Left renal pelvis (tissue), 4 donors: ENCODE data around the gene KBTBD13. TPM values are rescaled to one million over a fixed set of nuclear protein-coding genes. Genes with fewer than 3 reads are reported as not detected.
"Not testable (repeated sequence)": the region's sequence is repeated elsewhere in the genome, so short reads cannot be mapped to it uniquely, and the experiment has no call there.

Source experiments
- DNase-seq, 4 donors: peaks; one replicate each; pipeline ENCODE4 v3.0.0-alpha.2; 2013; ENCODE audit warnings: low read depth in 4 of 4, low spot score in 3 of 4
- polyA plus RNA-seq, 4 donors: library from polyadenylated mRNA; unstranded; fragments of 120-200 nt; gene quantifications; one replicate each; pipeline ENCODE4 v1.2.1, GENCODE V29; 2013; ENCODE audit not compliant: insufficient read length in 4 of 4

Gene KBTBD13
- polyA plus RNA-seq, 4 donors, result 0.05 TPM; not detected in 3

DNA sequence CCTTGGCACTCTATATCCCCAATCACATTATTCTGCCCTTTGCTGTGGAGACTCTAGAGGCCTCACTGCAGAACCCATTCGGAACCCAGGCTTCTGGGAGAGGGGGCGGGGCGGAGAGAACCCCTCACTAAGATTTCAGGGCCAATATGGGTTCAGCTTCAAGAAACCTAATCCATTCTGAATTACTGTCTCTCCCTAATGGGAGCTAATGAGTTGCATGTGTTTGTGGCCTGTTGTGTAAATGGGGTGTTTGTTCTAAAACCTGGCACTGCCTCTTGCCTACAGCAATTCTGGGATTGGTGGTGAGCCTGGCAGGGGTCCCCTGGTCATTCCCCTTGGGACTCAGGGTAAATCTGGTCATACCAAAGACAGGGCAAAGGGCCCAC lies 8.2 kb upstream of the KBTBD13 start:
- no peak for DNase-seq

DNA sequence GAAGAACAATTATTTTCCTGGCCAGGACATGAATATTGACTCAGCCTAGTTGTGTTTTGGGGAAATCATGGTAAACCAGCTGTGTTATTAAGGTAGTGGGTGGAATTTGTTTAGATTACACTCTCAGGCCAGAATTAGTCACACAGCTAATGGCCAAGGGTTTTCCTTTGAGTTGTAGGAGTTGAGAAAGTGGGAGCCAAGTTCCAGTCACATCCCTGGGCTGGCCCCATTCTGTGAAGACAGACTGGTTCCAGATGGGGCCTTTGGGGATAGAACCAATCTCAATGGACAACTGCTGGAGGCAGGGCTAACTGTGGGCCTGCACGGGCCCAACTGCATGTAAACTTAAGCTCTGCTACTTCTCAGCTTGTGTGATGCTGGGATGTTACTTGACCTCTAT lies 7.4 kb upstream of the KBTBD13 start:
- no peak for DNase-seq

DNA sequence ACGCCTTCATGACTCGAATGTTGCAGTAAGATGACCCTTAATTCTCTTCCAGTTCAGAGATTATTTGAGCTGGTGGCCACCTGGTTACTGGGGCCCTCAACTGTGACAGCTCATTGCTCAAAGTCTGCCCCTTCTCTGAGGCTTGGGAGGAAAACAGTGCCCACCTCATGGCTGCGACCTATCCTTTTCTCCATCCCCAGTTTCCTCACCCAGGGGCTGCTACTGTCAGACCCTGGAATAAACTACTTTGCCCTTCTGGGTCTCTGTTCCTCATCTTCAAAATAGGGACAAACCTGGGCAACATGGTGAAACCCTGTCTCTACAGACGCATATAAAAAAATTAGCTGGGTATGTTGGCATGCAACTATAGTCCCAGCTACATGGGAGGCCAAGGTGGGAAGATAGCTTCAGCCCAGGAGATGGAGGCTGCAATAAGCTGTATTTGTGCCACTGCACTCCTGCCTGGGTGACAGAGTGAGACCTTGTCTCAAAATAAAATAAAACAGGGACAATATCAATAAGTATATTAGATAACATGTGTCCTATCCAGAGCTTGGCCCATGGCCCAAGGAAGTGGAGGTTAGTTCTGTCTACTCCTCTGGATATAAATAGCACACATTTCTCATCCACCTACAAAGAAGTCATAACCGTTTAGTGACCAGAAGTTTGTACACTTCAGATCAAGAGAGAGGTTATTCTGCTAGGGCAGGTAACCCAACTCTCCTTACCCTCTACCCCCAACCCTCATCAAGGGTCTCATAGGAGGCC lies 6.6 kb upstream of the KBTBD13 start:
- no peak for DNase-seq

DNA sequence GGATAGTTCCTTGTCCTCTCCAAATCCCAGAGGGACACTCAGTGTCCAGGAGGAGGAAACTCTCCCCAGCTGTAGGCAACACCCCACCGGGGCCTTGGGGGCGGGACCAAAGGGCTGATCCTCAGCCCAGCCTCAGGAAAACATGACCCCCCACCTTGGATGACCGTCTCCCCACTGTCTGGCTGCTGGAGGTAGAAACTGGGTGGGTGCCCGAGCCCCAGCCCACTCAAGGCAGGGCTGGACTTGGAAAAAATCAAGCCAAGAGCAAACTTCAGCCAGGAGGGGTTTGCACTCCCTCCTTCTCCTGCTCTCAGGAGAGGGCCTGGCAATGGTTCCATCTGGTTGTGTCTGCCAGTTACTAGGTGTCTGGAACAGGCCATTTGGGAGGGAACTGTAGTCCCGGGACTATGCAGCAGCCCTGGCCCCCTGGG lies 5.2 kb upstream of the KBTBD13 start:
- no peak for DNase-seq

DNA sequence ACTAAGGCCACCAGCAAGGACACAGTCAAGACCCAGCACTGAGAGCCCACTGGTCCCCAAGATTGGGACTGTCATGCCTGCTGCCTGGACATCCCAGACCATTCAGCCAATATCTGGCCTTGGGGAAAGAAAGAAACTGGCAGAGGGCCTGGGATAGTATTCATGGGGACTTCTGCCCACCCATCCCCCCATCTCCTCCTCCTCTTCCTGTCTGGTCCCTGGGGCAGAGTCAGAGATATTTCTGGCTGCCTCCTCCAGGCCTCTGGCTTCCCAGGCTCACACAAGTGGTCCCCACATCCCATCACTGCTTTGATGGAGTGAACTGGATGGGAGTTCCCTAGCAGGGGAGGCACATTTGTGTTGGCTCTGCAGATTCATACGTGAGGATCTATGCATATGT lies 4.5 kb upstream of the KBTBD13 start:
- DNase-seq, result no peak

DNA sequence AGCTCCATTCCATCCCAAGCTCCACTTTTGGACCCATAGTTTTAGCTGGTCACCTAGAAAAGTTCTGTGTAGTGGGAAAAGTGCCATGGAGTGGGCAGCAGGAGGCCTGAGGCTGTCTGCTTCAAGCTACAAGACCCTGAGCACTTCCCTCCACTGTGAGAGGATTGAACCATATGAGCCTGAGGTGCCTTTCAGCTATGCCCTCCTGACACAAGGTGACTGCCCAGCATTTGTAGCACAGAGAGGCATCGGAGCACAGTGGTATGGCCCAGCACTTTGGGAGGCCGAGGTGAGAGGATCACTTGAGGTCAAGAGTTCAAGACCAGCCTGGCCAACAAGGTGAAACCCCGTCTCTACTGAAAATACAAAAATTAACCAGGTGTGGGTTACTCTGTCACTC lies 3.9 kb upstream of the KBTBD13 start:
- no peak for DNase-seq

DNA sequence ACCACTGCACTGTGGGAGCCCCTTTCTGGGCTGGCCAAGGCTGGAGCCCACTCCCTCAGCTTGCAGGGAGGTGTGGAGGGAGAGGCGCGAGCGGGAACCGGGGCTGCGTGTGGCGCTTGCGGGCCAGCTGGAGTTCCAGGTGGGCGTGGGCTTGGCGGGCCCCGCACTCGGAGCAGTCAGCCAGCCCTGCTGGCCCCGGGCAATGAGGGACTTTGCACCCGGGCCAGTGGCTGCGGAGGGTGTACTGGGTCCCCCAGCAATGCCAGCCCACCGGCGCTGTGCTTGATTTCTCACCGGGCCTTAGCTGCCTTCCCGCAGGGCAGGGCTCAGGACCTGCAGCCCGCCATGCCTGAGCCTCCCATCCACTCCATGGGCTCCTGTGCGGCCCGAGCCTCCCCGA lies 1.6 kb upstream of the KBTBD13 start:
- not testable (repeated sequence) for DNase-seq

DNA sequence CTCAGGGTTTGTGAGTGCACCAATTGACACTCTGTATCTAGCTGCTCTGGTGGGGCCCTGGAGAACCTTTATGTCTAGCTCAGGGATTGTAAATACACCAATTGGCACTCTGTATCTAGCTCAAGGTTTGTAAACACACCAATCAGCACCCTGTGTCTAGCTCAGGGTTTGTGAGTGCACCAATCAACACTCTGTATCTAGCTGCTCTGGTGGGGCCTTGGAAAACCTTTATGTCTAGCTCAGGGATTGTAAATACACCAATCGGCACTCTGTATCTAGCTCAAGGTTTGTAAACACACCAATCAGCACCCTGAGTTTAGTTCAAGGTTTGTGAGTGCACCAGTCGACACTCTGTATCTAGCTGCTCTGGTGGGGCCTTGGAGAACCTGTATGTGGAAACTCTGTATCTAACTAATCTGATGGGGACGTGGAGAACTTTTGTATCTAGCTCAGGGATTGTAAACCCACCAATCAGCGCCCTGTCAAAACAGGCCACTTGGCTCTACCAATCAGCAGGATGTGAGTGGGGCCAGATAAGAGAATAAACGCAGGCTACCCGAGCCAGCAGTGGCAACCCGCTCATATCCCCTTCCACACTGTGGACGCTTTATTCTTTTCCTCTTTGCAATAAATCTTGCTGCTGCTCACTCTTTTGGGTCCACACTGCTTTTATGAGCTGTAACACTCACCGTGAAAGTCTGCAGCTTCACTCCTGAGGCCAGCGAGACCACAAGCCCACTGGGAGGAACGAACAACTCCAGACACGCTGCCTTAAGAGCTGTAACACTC lies 745 bp upstream of the KBTBD13 start:
- not testable (repeated sequence) for DNase-seq

DNA sequence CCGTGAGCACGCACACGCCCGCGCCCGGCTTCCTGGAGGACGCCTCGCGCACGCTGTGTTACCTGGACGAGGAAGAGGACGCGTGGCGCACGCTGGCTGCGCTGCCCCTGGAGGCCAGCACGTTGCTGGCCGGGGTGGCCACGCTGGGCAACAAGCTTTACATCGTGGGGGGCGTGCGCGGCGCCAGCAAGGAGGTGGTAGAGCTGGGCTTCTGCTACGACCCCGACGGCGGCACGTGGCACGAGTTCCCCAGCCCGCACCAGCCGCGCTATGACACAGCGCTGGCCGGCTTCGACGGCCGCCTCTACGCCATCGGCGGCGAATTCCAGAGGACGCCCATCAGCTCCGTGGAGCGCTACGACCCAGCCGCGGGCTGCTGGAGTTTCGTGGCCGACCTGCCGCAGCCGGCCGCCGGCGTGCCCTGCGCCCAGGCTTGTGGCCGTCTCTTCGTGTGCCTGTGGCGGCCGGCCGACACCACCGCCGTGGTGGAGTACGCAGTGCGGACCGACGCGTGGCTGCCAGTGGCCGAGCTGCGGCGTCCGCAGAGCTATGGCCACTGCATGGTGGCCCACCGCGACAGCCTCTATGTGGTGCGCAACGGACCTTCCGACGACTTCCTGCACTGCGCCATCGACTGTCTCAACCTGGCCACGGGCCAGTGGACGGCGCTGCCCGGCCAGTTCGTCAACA lies 890 bp downstream of the KBTBD13 start:
- DNase-seq, result no peak

DNA sequence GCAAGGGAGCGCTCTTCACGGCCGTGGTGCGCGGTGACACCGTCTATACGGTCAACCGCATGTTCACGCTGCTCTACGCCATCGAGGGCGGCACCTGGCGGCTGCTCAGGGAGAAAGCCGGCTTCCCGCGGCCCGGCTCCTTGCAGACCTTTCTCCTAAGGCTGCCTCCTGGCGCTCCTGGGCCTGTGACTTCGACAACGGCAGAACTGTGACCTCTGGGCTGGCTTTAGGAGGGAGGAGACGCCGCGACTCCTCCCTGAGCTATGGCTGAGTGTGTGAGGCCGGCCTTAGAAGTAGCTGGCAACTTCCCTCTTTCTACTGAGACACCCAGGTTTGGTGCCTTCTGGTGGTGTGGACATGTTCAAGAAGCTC lies 1.4 kb downstream of the KBTBD13 start:
- no peak for DNase-seq

DNA sequence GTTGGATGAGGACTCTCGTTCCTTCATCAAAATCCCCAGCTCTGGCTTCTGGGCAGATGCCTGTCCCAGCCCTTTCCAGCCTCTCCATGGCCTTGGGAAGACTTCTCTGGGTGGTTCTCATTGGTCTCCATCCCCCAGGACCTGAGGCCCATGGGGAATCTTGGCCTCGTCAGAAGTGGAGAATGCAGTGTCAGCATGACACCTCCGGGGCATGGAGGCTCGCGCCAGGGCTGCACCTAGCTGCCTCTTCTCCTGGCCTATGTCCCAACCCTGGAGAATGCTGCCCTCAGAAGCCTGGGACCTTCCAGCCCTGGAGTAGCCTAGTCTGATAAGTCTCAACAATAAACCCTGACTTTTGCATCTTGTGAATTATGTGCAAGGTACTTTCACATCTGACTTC lies 3.0 kb downstream of the KBTBD13 start:
- DNase-seq, result no peak

DNA sequence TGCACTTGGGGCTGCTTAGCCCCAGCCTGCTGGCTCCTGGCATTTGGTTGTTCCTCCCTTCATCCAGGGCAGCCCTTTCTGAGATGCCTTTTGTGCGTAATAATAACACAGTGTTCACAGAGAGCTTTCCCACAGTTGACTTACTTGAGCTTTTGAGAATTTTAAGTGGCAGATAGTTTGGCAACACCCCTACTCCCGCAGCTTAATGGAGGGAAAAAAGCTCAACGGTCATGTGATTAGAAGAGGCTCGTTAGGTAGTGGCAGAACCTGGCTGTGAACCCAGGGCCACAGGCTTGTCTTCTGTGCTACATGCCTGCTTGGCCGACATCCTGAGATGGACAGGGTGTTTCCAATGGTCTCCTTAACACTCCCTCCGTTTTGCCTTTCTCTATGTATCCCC lies 4.7 kb downstream of the KBTBD13 start:
- no peak for DNase-seq

DNA sequence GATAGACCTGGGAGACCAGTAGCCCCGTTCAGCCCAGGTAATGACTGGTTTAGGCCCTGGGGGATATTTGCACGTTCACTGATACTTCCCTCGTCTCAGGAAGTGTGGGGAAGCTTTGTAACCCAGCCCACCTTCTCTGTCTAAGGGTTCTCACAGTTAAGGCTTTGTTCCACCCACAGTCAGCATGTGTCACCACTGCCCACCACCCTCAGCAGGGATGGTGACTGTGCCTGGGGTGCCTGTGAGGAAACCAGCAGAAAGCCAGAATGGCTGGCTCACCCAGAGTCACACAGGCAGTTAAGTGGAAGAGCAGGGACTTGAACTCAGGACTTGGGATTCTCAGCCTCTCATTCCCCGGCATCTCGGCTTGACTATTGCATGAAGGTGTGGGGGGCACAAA lies 5.2 kb downstream of the KBTBD13 start:
- DNase-seq, result no peak

DNA sequence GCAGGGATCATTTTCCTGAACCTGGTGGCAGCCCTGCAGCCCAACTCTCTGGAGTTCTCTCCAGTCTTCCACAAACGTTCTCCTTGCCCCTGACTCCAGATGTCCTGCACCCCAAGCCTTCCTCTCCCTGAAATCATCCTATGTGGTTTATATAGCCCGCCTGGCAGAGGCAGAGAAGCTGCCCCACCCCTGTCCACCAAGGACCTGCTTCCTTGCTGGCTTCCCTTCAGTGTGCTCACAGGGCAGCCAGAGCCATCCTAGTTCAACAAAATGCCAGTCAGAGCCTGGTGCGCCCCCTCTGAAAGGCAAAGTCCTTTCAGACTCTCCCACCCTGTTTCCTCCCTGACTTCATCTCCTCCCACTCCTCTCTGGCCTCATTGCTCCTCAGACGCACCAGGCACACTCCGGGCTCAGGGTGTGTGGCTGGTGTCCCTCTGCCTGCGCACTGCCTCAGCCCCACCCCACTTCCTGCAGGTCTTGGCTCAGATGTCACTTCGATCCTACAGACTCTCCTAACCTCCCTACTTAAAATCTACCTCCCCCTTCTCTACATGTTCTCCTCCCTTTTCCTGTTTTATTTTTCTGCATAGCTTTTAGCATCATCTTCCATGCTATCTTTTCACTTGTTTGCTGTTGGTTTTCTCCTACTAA lies 5.9 kb downstream of the KBTBD13 start:
- DNase-seq, result no peak

DNA sequence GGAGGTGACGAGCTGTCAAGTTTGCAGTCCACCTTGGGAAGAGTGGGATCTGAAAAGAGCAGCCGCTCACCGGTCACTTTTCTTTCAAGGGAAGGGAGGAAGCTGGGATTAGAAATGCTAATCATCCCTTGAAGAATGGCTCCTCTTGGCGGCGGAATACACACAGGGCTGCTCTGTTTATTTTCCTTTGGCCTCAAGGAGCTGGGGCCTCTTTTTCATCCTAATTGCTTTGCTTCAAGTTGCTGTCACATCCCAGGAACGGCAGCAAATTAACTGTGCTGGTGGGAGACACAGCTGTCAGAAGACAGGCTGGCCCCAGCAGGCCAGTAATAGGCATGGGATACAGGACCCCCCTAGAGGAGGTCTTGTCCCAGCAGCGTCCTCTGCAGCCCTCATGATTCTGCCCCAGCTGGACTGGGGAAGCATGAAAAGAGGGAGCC lies 6.7 kb downstream of the KBTBD13 start:
- DNase-seq, result no peak

DNA sequence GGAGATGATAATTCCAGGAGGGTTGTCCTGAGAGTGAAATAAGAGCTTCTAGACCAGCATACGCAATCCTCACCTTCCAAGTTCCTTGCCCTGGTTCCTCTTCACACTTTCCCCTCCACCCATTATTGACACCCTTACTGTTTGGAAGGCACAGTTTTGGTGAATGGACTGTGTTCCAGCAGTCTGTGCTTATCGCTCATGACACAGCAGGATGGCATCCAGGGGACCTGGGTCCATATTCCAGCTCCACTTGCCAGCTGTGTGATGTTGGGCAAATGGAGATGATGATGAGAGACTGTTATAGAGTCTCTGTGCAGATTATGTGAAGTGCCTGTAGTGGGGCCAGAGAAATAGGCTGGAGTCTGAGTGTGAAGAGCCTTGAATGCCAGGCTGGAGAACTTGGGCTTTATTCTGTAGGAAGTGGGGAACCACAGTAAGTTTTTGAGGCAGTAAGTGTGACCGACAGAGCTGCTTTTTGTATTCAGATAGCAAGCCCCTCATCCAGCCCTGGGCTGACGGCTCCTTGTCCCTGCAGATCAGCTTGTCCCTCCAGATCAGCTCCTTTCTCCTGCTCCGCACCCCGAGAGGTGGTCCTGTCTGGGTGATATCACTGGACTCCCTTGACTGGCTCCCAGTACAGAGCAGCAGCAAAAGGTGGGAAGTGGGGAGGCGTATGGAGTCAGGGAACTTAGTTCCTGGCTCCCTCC lies 8.1 kb downstream of the KBTBD13 start:
- DNase-seq, result no peak

DNA sequence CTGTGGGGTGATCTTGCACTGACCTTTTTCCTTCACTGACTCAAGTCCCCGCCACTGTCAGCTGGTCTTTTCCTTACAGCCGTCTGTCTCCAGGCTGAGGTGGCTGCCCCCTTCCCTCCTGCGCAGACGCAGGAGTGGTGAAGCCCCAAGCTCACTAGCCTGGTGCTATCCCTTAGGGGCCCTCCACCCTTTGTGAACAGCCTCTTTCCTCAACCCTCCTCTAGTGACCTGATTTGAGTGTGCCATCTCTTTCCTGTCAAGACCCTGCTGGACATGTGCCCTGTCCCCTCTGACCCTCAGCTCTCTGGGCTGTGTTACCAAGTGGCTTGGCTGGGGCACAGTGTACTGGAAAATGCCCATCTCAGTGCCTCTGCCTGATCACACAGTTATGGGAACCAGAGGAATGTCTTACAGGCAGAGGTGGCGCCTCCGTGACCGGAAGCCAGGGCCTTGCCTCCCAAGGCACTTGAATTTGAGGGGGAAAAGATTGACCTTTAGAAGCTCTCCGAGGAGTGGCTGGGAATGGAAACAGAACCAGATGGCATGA lies 8.7 kb downstream of the KBTBD13 start:
- DNase-seq, result no peak

DNA sequence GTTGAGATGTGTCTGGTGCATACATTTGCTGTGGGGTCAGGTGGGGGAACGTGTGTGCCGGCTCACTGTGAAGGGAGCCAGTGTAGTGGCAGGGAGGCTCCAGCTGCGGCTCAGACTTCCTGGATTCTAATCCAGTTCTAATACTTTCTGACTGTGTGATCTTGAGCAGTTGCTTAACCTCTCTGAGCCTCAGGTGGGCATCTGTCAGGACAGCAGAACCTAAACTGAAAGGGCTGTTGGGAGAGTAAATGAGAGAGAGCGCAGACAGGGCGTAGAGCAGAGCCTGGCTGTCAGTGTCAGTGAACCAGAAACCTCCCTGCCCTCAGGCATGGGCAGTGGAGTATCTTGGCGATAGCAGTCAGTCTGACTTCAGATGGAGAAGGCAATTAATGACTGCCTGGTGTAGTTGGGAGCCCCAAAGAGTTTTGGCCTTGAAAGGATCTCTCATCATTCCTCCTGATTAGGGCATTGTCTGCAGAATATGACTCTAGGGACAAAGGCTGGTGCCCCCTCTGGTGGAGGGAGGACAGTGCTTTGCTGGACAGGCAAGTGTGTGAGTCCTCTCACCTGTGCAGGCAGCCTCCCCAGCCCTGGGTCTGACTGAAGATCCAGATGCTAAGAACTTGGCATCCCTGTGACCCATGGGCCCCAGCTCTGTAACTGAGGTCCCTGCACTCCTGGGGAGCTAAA lies 9.6 kb downstream of the KBTBD13 start:
- no peak for DNase-seq

DNA sequence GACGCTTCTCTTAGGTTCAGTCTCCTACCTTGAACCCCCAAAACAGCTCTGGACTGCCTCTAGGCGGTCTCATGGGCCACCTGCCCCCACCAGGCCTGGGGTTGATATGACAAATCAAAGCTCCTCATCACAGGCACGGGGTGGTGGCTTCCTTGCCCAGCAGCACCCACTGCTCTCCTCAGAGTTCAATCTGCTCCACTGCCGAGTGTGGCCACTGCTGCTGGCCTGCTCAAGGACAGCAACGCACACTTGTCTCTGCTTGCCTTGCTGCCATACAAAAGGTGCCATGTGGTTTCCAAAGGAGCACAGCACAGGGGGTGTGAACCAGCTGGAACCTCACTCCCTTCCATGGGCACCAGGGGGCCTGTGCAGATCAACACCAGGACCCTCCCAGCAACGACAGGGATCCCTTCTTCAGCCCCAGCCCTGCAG lies 10.2 kb downstream of the KBTBD13 start:
- no peak for DNase-seq

DNA sequence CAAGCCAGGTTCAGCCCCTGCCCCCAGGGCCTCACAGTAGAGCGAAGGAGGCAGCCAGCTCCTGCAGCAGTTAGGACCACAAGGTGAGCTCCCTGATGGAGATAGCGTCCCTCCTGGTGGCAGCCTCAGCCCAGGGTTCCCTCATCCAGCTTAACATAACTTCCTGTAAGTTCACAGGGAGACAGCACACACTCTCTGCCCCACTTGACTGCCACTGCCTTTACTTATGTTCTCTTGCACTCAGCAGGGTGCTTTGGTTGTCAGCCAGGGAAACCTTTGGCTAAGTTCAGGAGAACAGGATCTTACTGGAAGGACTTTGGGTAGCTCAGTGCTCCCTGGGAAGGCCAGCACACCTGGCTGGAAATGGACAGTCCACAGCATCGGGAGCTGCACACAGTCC lies 10.9 kb downstream of the KBTBD13 start:
- no peak for DNase-seq
